Measurements from ENCODE around the gene GPR157.

GPR157 gene

GRCh38 chr1:9059891-9060744, 68.8 kb downstream of the GPR157 start:
- no peak for DNase-seq

- no peak for DNase-seq
These were observed 70.4 kb downstream of the GPR157 start for GRCh38 chr1:9058465-9058864.

- no peak for DNase-seq
These were observed 71.1 kb downstream of the GPR157 start for GRCh38 chr1:9057851-9058250.

- DNase-seq: no peak
These were observed 76.4 kb downstream of the GPR157 start for GRCh38 chr1:9052272-9053049.

- no peak for DNase-seq
These were observed 77.5 kb downstream of the GPR157 start for GRCh38 chr1:9051379-9051778.

GRCh38 chr1:9050803-9051202, 78.1 kb downstream of the GPR157 start:
- DNase-seq: no peak

Measured in NCI-H1105 (cell line).